Stimulated activated CD4-positive, alpha-beta T cell treated with anti-CD3 and anti-CD28 coated beads, Interleukin-4, amount 100 ng/mL, for 48 hours (primary cell): Measurements from ENCODE around the gene NPC1L1.
"Not testable (repeated sequence)": the region's sequence is repeated elsewhere in the genome, so short reads cannot be mapped to it uniquely, and the experiment has no call there.

ENCODE experiments used
- DNase-seq, 2 donors: peaks; one replicate each; pipeline ENCODE4 v3.0.0-alpha.2; 2020; ENCODE audit warnings: low read depth in 2 of 2

NPC1L1 gene

GRCh38 chr7:44565097-44565794, 24.1 kb upstream of the NPC1L1 start:
- DNase-seq = peak; percentile 52 to 54

GRCh38 chr7:44564606-44565005, 23.5 kb upstream of the NPC1L1 start:
- no peak for DNase-seq

- DNase-seq = no peak
These were observed 22.1 kb upstream of the NPC1L1 start for GRCh38 chr7:44563171-44563679.

GRCh38 chr7:44562622-44562962, 21.5 kb upstream of the NPC1L1 start:
- not testable (repeated sequence) for DNase-seq

GRCh38 chr7:44561962-44562621, 21.0 kb upstream of the NPC1L1 start:
- DNase-seq = no peak

GRCh38 chr7:44561481-44561880, 20.4 kb upstream of the NPC1L1 start:
- no peak for DNase-seq

- no peak for DNase-seq
These were observed 18.4 kb upstream of the NPC1L1 start for GRCh38 chr7:44559485-44559884.

GRCh38 chr7:44557485-44557884, 16.4 kb upstream of the NPC1L1 start:
- no peak for DNase-seq

GRCh38 chr7:44555350-44555749, 14.2 kb upstream of the NPC1L1 start:
- no peak for DNase-seq

GRCh38 chr7:44552473-44553005, 11.4 kb upstream of the NPC1L1 start:
- DNase-seq = not testable (repeated sequence)

DNA sequence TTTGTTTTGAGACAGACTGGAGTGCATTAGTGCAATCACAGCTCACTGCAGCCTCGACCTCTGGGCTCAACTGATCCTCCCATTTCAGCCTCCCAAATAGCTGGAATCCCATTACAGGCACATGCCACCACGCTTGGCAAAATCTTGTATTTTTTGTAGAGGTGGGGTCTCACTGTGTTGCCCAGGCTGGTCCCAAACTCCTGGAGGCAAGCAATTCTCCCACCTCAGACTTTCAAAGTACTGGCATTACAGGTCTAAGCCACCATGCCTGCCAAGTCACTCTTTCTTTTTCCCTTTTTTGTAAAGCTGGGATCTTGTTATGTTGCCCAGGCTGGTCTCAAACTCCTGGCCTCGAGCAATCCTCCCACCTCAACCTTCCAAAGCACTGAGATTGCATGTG, 8.3 kb upstream of the NPC1L1 start:
- no peak for DNase-seq

GRCh38 chr7:44548893-44549292, 7.8 kb upstream of the NPC1L1 start:
- no peak for DNase-seq

GRCh38 chr7:44547536-44548231, 6.6 kb upstream of the NPC1L1 start:
- no peak for DNase-seq

DNA sequence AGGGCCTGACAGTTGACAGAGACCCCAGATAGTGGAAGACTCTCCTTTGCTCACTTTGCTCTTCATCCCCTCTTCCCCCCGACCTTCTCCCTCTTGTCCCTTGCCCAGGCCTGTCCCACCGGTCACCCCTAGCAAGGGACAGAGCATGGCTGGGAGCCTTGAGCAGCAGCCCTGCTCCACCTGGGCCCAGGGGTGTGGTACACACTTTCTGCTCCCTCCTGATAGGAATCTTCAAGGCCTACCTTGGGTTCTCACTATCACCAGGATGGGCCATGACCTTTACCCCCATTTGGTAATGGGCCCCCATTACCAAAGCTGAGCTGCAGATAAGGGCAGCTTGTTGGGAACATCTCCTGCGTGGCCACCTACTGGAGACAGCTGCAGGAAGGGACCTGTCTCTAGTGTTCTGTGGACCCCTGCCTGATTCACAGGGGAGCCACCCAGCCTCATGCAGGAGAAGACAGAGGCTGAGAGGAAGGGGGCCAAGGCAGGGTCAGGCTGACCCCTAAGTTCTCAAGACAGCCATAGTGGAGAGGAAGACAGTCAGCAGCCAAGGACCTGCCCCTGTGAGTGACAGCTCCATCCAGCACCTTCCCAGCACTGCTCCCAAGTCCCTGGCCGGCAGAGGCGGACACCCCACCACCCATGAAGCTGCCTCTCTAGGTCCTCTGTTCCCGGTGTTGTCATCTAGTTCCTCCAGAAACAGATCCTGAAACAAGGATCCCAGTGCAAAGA, 913 bp upstream of the NPC1L1 start:
- DNase-seq = no peak

GRCh38 chr7:44540592-44541027, 520 bp downstream of the NPC1L1 start:
- no peak for DNase-seq

DNA sequence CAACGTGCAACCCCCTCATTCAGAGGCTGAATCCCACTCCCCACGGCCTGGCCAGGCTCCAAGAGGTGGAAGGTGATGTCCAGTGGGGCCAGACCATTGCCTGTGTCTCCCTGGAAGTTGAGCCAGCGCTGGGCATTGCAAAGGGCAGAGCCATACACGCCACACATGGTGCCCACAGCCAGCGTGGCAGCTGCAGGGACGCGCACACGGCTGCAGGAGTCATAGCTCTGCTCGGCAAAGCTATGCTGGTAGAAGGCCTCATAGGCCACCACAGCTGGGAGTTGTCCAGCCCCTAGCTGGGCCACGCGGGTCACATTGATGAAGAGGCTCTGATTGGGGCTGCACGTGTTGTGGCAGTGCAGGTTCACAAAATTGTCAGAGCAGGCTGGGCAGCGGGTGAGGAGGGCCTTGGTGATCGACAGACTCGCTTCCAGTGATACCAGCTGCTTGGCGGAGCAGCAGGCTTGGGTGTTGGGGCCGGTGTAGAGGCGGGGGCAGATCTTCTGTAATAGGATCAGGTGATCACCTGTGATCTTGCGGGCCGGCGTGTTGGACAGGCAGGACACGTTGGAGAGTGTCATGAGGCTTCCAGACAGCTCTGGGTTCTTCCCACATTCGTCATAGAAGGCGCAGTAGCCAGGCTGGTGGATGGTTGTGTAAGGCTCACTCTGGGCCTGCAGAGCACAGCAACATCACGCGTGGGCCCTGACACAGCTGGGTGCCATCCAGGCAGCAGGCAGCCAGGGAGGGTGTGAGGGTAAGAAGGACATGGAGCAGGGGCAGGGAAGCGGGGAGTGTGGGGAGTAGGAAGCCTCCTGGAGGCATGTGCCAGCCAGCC, 1.2 kb downstream of the NPC1L1 start:
- DNase-seq = no peak

GRCh38 chr7:44538798-44539668, 2.1 kb downstream of the NPC1L1 start:
- DNase-seq = no peak

DNA sequence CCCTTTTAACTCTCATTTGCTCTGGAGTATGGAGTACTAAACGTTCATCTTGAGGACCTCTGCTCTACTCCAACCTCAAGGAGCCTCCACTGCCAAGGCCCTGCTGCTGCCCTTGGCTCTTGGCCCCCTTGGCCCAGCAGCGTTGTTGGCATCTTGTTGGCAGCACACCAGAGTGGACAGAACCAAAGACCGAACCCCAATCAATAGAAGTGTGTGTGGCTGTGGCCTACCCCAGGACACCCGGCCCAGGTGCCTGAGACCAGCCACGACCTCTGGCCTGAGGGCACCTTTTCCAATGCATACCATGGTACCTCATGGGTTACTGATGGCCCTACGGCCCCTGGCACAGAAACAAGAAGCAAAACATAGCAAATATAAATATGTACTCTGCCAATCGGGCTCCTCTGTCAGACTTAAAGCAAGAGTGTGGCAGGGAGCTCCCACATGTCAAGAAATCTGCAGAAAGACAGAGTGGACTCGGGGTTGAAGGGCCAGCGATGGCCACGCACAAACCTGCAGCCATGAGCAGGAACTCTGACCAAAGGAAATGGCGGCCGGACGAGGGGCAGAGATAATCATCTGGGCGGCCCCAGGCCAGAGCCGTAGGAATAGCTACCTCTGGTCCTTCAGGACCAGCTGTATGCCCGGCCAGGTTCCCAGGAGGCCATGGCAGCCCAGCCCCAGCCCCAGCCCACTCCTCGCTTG, 2.9 kb downstream of the NPC1L1 start:
- DNase-seq = no peak

GRCh38 chr7:44537442-44537841, 3.7 kb downstream of the NPC1L1 start:
- no peak for DNase-seq
